Heart right ventricle (tissue), 16 donors: ENCODE measurements around the gene MED26. TPM values are rescaled to one million over a fixed set of nuclear protein-coding genes. Genes with fewer than 3 reads are reported as not detected.

Experiments
- ATAC-seq, 8 donors: fragments of 200-7000 bp; cut with Tn5 transposase; one replicate each; pipeline ENCODE4 v1.9.1; 2020; ENCODE audit warnings: mild to moderate bottlenecking in 8 of 8, moderate library complexity in 8 of 8, moderate number of reproducible peaks in 1 of 8
- DNase-seq, 2 donors: peaks; one replicate each; pipeline ENCODE4 v3.0.0-alpha.2; 2020
- H3K27ac ChIP-seq, 10 donors: fragments of 200-600 bp; sonication (generic) in 2 of 10; one replicate each; pipeline versions ENCODE4 v1.5.0 to v1.8.0; 2020 to 2022; ENCODE audit warnings: mild to moderate bottlenecking in 3 of 10
- H3K27me3 ChIP-seq, 7 donors: fragments of 200-600 bp; one replicate each; pipeline ENCODE4 v1.8.0; 2021 to 2022; ENCODE audit warnings: mild to moderate bottlenecking in 2 of 7
- H3K36me3 ChIP-seq, 9 donors: fragments of 200-600 bp; sonication (generic) in 1 of 9; one replicate each; pipeline versions ENCODE4 v1.5.0 to v1.8.0; 2020 to 2022; ENCODE audit warnings: mild to moderate bottlenecking in 2 of 9
- H3K4me1 ChIP-seq, 9 donors: fragments of 200-600 bp; sonication (generic) in 1 of 9; one replicate each; pipeline versions ENCODE4 v1.5.0 to v1.8.0; 2020 to 2022; ENCODE audit warnings: mild to moderate bottlenecking in 4 of 9
- H3K4me3 ChIP-seq, 10 donors: fragments of 200-600 bp; sonication (generic) in 2 of 10; one replicate each; pipeline versions ENCODE4 v1.5.0 to v1.8.0; 2020 to 2022; ENCODE audit warnings: mild to moderate bottlenecking in 7 of 10, moderate library complexity in 2 of 10
- H3K9me3 ChIP-seq, 11 donors: fragments of 200-600 bp in 10 of 11; sonication (generic) in 2 of 11; one replicate each; pipeline versions ENCODE4 v1.5.0 to v1.8.0; 2013 to 2022; ENCODE audit warnings: mild to moderate bottlenecking in 2 of 11, control low read depth in 1 of 11, moderate library complexity in 1 of 11
- WGBS, 2 donors: extraction: QIAGEN DNeasy Blood & Tissue Kit; methylation state at CpG; one replicate each; pipeline ENCODE4 v1.1.7; 2013; ENCODE audit warnings: inconsistent platforms in 1 of 2; 5-methylcytosine and 5-hydroxymethylcytosine counted together
- intact Hi-C, 10 donors: fragments of 100-400 bp; cut with DNase I; formaldehyde crosslinking; loops; one replicate each; pipeline versions ENCODE4 v1.11.1 to v1.14.2; 2022
- polyA plus RNA-seq, 2 donors: library from polyadenylated mRNA; stranded (reverse); fragments of 200-250 nt; gene quantifications; one replicate each; pipeline ENCODE4 v1.2.3, GENCODE V29; 2013
- total RNA-seq, 10 donors: library from RNA; stranded (reverse); fragmentation: NEBNext Ultra II Directional in 3 of 10; extraction: Animal tissue kit (Norgen Biotek cat#: 25700) in 3 of 10; gene quantifications; one replicate each; pipeline versions ENCODE4 v1.2.1 to v1.2.4, GENCODE V29; 2021 to 2023
- TF ChIP-seq, protein P1 (sequence below), 9 donors: fragments of 200-600 bp; sonication (generic) in 2 of 9; IDR thresholded peaks; one replicate each; pipeline versions ENCODE4 v1.5.0 to v1.8.0; 2021 to 2022; ENCODE audit warnings: antibody characterized with exemption in 9 of 9, mild to moderate bottlenecking in 5 of 9, moderate library complexity in 1 of 9
- donor health status: Arrhythmogenic right ventricular cardiomyopathy.
- donor health status: ischemic (EF 13 %, LVEDD 7.1; RV severe dilation, severe dysfunction).
- donor health status: healthy with polysubstance abuse.
- donor health status: DM: no; HTN: yes; CAD: no.
- donor health status: DM: no; HTN: no; CAD: no.
- donor health status: ischemic (EF 25% LVEDD 6.9; RV normal size, moderate dysfunction).
- donor health status: ischemic (EF 25% LVEDD 5.7; RV mildly dilated, moderate dysfunction).
- donor health status: healthy.
- donor health status: DM: yes; HTN: yes; CAD: no.
- donor health status: Ischemic cardiomyopathy.
- donor health status: ischemic (EF 35%, LVEDD 5.7; RV mildly dilated, moderate dysfunction).
- donor health status: nonischemic (EF 11% LVEDD 7.7; RV severe dilation, severe dysfunction).
- donor health status: DM: yes; HTN: yes; CAD: no.
- donor health status: PGD.
- donor health status: ischemic (EF 29% LVEDD 5.4; RV normal size, mild dysfunction).
- donor health status: nonischemic (EF 23%, LVEDD 6.1; RV moderate dilation, normal function).

The MED26 gene
- total and polyA plus RNA-seq, 12 donors, result 3.3 to 6.9 (median 4.6) TPM

DNA sequence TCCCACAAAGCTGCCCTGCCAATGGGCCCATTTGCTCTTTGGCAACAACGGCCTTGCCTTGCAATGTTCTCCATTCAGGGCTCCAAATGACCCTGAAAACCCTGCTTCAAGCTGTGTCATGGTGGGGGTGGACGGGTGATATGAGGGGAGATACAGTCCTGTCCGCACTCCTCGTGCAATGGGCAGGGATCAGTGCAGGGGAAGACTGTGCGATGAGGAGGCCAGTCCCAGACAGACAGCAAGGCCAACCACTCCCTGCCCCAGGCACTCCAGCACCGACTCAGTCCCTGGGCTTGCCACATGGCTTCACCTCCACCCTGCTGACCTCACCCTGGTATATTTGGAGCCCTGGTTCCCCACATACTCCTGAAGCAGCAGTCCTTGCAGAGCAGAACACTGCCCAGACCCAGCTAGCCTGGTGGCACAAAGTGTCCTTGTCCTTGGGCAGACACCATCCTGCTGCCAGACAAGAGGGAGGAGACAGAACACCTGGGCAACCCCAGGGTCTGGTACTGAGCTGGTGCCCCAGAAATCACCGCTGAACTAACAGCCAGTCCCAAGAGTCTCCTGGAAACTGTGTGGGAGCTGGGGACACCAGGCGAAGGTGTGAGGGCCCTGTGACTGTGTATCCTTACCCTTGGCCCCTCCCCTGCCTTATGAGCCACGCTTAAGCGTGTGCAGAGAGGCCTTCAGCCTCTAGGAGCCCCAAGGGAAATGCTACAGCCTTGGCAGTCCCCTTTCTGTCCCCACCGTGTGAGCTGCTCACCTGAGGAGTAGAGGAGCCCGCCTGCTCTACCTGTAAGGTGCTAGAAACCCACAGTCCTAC is 46.6 kb downstream of the MED26 start:
- WGBS, 2 donors, result 69 to 74% methylated on average over 12 of the region's 12 CpGs
- Histone ChIP-seq H3K4me1 (peaks cover 33 to 80% (median 62%) of the 10 kb centered on the region in 9 donors), H3K4me3 (no peak overlapping the region), H3K36me3 (peaks cover 0 to 36% (median 9%) of the 10 kb centered on the region in 9 donors), H3K9me3 (no peaks in the 10 kb centered on the region), H3K27me3 (no peaks in the 10 kb centered on the region), H3K27ac (peak overlapping the region in 8 of 10 donors; percentile 5 to 68 (median 48))
- DNase-seq (peak in 1 of 2 donors; percentile 44), ATAC-seq (peak in 7 of 8 donors; percentile 13 to 77 (median 65))
- TF ChIP-seq, protein P1, sequence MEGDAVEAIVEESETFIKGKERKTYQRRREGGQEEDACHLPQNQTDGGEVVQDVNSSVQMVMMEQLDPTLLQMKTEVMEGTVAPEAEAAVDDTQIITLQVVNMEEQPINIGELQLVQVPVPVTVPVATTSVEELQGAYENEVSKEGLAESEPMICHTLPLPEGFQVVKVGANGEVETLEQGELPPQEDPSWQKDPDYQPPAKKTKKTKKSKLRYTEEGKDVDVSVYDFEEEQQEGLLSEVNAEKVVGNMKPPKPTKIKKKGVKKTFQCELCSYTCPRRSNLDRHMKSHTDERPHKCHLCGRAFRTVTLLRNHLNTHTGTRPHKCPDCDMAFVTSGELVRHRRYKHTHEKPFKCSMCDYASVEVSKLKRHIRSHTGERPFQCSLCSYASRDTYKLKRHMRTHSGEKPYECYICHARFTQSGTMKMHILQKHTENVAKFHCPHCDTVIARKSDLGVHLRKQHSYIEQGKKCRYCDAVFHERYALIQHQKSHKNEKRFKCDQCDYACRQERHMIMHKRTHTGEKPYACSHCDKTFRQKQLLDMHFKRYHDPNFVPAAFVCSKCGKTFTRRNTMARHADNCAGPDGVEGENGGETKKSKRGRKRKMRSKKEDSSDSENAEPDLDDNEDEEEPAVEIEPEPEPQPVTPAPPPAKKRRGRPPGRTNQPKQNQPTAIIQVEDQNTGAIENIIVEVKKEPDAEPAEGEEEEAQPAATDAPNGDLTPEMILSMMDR (IDR thresholded peaks at IDR 0.05), result no peak
- intact Hi-C loops, result no loop called here

DNA sequence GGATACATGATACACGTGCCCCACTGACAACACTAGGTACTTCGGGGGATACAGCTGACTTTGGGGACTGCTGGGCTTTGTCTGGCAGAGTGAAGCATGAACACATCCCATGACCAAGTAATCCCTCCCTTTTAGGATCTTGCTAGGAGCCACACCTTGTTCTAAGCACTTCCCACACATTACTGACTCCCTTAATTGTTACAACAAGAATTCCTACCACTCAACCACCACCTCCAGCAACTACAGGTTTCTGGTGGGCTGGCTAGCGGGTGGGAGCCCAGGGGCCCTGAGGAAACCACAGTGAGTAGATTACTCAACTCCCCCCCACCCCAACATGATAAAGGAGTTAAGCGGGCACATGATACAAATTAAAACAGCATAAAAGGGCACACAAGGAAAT is 48.6 kb downstream of the MED26 start:
- Histone ChIP-seq H3K4me1 (peaks cover 29 to 71% (median 52%) of the 10 kb centered on the region in 9 donors), H3K36me3 (peaks cover 0 to 55% (median 26%) of the 10 kb centered on the region in 9 donors), H3K27me3 (no peaks in the 10 kb centered on the region), H3K27ac (no peak overlapping the region), H3K9me3 (no peaks in the 10 kb centered on the region), H3K4me3 (no peak overlapping the region)
- ATAC-seq, result no peak
- DNase-seq, result no peak
- intact Hi-C loops, result loop anchor here in 5 of 10 donors (10.0 kb wide), 1 partner anchor 45 kb away; the partner anchor contains the start of gene MED26 (in 5 of the 5)
- 80 to 86% methylated on average over 4 of the region's 4 CpGs for WGBS, 2 donors
- TF ChIP-seq, protein P1 (IDR thresholded peaks at IDR 0.05), result no peak

DNA sequence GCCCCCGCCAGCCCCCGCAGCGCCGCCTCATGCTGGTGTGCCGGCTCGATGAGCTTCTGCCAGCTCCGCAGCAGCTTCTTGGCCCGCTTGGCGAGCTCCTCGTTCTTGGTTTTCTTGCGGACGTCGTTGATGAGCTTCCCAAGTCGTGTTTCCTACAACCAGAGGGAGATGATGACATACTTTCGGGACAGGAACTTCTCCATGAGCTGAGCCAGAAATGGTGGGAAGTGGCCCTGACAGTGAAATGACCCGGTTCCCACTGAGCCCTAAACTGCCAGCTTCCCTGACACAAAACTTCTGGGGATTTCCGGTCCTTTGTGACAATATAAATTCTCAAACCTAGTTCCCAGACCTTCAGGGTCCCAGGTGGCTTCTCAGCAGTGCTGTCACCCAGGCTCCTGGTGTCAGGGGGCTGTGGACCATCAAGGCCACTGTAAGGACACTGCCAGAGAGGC is 50.4 kb downstream of the MED26 start:
- WGBS, 2 donors, result 62 to 72% methylated on average over 13 to 17 of the region's 17 CpGs
- no peak overlapping the region for H3K4me3 ChIP-seq
- H3K27ac ChIP-seq, result peak overlapping the region in 7 of 10 donors; percentile 30 to 82 (median 44)
- H3K9me3 ChIP-seq, result no peaks in the 10 kb centered on the region
- no peaks in the 10 kb centered on the region for H3K27me3 ChIP-seq
- peaks cover 25 to 70% (median 50%) of the 10 kb centered on the region in 9 donors for H3K4me1 ChIP-seq
- ATAC-seq, result no peak
- TF ChIP-seq, protein P1 (IDR thresholded peaks at IDR 0.05), result no peak
- intact Hi-C loops, result loop anchor here in 5 of 10 donors (10.0 kb wide), 1 partner anchor 47 kb away; the partner anchor contains the start of gene MED26 (in 5 of the 5)
- H3K36me3 ChIP-seq, result peaks cover 0 to 62% (median 26%) of the 10 kb centered on the region in 9 donors
- DNase-seq, result no peak

DNA sequence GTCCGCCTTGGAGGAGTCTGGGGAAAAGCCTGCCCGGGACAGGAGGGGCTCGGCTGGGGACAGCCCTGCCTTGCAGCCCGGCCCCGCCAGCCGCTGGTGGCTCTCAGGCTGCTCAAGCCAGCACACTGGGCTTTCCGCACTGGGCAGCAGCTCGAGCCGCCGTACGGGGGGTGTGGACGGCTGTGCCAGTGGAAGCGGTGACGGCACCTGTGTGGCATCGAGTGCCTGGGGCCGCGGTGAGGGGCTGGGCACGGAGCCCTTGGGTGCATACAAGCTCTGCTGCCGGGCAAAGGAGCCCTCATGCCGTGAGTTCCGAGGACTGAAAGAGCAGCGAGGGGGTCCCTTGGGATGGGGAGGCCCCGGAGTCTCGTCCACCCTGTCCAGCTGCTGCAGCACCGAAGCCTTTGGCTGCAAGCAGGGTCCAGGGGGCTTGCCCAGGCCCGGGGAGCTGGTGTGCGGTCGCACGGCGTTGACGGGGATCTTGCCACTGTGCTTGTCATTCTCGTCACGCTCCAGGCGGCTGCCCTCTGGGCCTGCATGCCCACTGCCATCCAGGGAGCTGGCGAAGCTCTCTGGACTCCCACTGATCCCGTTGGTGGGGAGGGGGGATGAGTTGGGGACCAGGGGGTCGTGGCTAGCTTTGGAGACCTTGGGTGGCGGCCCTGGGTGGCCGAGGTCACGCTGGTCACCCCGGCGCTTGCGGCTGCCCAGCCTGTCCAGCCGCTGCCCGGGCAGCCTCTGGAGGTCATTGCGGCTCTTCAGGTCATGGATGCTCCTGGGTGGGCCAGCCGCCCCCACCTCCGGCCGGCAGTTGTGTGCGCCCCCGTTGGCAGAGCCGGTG is 51.1 kb downstream of the MED26 start:
- intact Hi-C loops, result loop anchor here in 5 of 10 donors (10.0 kb wide), 1 partner anchor 48 kb away; the partner anchor contains the start of gene MED26 (in 5 of the 5)
- H3K4me1 ChIP-seq, result peaks cover 18 to 63% (median 43%) of the 10 kb centered on the region in 9 donors
- DNase-seq (no peak), ATAC-seq (no peak)
- no peaks in the 10 kb centered on the region for H3K27me3 ChIP-seq
- no peaks in the 10 kb centered on the region for H3K9me3 ChIP-seq
- 87 to 88% methylated on average over 52 of the region's 52 CpGs for WGBS, 2 donors
- TF ChIP-seq, protein P1 (IDR thresholded peaks at IDR 0.05), result no peak
- peaks cover 0 to 62% (median 26%) of the 10 kb centered on the region in 9 donors for H3K36me3 ChIP-seq
- no peak overlapping the region for H3K4me3 ChIP-seq
- H3K27ac ChIP-seq, result peak overlapping the region in 6 of 10 donors; percentile 30 to 82 (median 41)
